ENCODE data around the gene CARHSP1. TPM values are rescaled to one million over a fixed set of nuclear protein-coding genes. Genes with fewer than 3 reads are reported as not detected.
"Not testable (repeated sequence)": the region's sequence is repeated elsewhere in the genome, so short reads cannot be mapped to it uniquely, and the experiment has no call there.

Gene CARHSP1
- total RNA-seq, 2 donors from 2014 or later: 28.4 to 84.8 TPM

DNA sequence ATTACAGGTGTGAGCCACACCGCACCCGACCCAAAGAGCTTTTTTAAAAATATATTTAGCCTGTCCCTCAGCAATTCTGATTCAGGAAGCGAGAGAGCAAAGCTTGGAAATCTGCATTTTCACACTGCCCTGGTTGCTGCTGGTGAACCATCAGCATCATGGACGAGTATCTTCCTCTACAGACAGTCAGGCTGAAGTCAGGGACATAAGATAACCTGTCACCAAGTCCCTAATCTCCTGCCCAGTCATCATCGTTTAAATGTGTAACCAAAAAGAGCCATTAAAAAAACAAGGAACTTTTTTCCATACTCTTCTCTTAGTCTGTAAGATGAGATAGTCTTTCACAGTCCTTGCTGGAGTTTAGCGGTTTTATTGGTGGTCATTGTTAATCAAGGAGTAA lies 64.5 kb downstream of the CARHSP1 start:
- no peak for TF ChIP-seq CTCF (IDR thresholded peaks at IDR 0.05)
- DNase-seq (ENCODE audit: low spot score): no peak
- Histone ChIP-seq H3K4me3 (no peak overlapping the region), H3K27ac (no peak overlapping the region), H3K27me3 (no peaks in the 10 kb centered on the region), H3K9me3 (no peaks in the 10 kb centered on the region), H3K36me3 (peaks cover 70% of the 10 kb centered on the region), H3K4me1 (peaks cover 0 to 10% of the 10 kb centered on the region in 2 donors)

GRCh38 chr16:8803733-8804132 lies 65.1 kb downstream of the CARHSP1 start:
- H3K36me3 ChIP-seq: peaks cover 64% of the 10 kb centered on the region

More at GRCh38 chr16:8803733-8804132, 65.1 kb downstream of the CARHSP1 start:
- peaks cover 0 to 15% of the 10 kb centered on the region in 2 donors for H3K4me1 ChIP-seq
- not testable (repeated sequence) for H3K27me3 ChIP-seq; DNase-seq (ENCODE audit: low spot score); H3K9me3 ChIP-seq; H3K27ac ChIP-seq; H3K4me3 ChIP-seq

Other genes with a start within 250 kb of the CARHSP1 start
- gene METTL22, start 247.3 kb downstream of the CARHSP1 start, total RNA-seq: 10 to 100 TPM in 1 of 2 donors, 1 to 10 TPM in 1; 10.0 to 24.3 TPM
- gene ABAT, start 194.4 kb downstream of the CARHSP1 start, total RNA-seq: 10 to 100 TPM in 1 of 2 donors, 1 to 10 TPM in 1; 9.8 to 14.9 TPM
- 1 to 10 TPM; 6.3 to 7.6 TPM for gene TMEM186, start 71.4 kb downstream of the CARHSP1 start, total RNA-seq
- 10 to 100 TPM; 14.5 to 20.5 TPM for gene PMM2, start 71.2 kb downstream of the CARHSP1 start, total RNA-seq
- not detected for gene LITAFD, start 13.3 kb upstream of the CARHSP1 start, total RNA-seq
- gene USP7, start 94.9 kb upstream of the CARHSP1 start, total RNA-seq: 10 to 100 TPM; 42.2 to 57.4 TPM
- 10 to 100 TPM; 36.1 to 38.6 TPM for gene HAPSTR1, start 222.6 kb upstream of the CARHSP1 start, total RNA-seq